Parathyroid adenoma (tissue), 2 donors: Measurements from ENCODE around the gene DLX2.
A peak's percentile ranks its signal among the peaks of the same experiment; 100 is the strongest.

Experiments
- H2AFZ ChIP-seq: fragments of 300-600 bp; sonication (generic); one replicate; pipeline ENCODE4 v1.7.0; 2017; ENCODE audit warnings: antibody characterized with exemption, mild to moderate bottlenecking
- H3K27ac ChIP-seq: fragments of 300-600 bp; sonication (generic); one replicate; pipeline ENCODE4 v1.7.0; 2017
- H3K27me3 ChIP-seq: fragments of 300-600 bp; sonication (generic); one replicate; pipeline ENCODE4 v1.7.0; 2017; ENCODE audit warnings: low read length; ENCODE audit not compliant: control insufficient read depth, insufficient read depth
- H3K36me3 ChIP-seq: fragments of 300-600 bp; sonication (generic); one replicate; pipeline ENCODE4 v1.7.0; 2017; ENCODE audit warnings: low read length; ENCODE audit not compliant: control insufficient read depth, insufficient read depth
- H3K4me1 ChIP-seq: fragments of 300-600 bp; sonication (generic); one replicate; pipeline ENCODE4 v1.7.0; 2017; ENCODE audit warnings: control low read depth
- H3K4me2 ChIP-seq: fragments of 300-600 bp; sonication (generic); one replicate; pipeline ENCODE4 v1.7.0; 2017; ENCODE audit warnings: low read length
- H3K4me3 ChIP-seq: fragments of 300-600 bp; sonication (generic); one replicate; pipeline ENCODE4 v1.7.0; 2017; ENCODE audit warnings: low read depth, low read length
- H3K79me2 ChIP-seq: fragments of 300-600 bp; sonication (generic); one replicate; pipeline ENCODE4 v1.7.0; 2017; ENCODE audit warnings: control low read depth
- H3K9ac ChIP-seq: fragments of 300-600 bp; sonication (generic); one replicate; pipeline ENCODE4 v1.7.0; 2017; ENCODE audit warnings: mild to moderate bottlenecking
- H3K9me3 ChIP-seq: fragments of 300-600 bp; sonication (generic); one replicate; pipeline ENCODE4 v1.7.0; 2017; ENCODE audit warnings: low read length; ENCODE audit not compliant: control insufficient read depth
- TF ChIP-seq, protein P1 (sequence below): fragments of 300-600 bp; sonication (generic); IDR thresholded peaks from one replicate; pipeline ENCODE4 v1.7.0; 2017; ENCODE audit warnings: antibody characterized with exemption, mild to moderate bottlenecking
- donor health status: primary hyperparathyroidism.

The DLX2 gene

DNA sequence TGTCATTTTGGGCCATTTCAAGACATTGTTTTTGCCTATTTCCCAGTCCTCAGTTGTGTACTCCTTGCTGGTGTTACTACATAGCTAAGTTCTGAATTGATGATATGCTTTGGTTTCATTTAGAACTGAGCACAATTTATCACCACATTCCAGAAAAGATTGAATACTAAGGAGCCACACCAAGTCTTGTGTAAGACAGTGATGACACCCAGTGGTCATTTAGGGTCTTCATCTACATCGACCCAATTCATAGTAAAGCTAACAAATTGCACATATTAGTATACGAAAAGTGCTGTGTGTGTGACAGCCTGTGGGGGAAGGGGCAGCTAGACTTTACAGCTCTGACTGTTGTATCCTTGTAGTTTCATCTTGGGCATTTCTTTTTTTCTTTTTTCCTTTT, 10.9 kb upstream of the DLX2 start:
- Histone ChIP-seq H3K4me1 (no peaks in the 10 kb centered on the region), H3K9ac (no peak overlapping the region), H3K27me3 (no peaks in the 10 kb centered on the region), H3K4me2 (no peak overlapping the region), H3K36me3 (no peaks in the 10 kb centered on the region), H2AFZ (no peak overlapping the region), H3K4me3 (no peak overlapping the region), H3K27ac (no peak overlapping the region), H3K79me2 (no peaks in the 10 kb centered on the region), H3K9me3 (no peaks in the 10 kb centered on the region)
- TF ChIP-seq, protein P1, sequence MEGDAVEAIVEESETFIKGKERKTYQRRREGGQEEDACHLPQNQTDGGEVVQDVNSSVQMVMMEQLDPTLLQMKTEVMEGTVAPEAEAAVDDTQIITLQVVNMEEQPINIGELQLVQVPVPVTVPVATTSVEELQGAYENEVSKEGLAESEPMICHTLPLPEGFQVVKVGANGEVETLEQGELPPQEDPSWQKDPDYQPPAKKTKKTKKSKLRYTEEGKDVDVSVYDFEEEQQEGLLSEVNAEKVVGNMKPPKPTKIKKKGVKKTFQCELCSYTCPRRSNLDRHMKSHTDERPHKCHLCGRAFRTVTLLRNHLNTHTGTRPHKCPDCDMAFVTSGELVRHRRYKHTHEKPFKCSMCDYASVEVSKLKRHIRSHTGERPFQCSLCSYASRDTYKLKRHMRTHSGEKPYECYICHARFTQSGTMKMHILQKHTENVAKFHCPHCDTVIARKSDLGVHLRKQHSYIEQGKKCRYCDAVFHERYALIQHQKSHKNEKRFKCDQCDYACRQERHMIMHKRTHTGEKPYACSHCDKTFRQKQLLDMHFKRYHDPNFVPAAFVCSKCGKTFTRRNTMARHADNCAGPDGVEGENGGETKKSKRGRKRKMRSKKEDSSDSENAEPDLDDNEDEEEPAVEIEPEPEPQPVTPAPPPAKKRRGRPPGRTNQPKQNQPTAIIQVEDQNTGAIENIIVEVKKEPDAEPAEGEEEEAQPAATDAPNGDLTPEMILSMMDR = peak; percentile 34

DNA sequence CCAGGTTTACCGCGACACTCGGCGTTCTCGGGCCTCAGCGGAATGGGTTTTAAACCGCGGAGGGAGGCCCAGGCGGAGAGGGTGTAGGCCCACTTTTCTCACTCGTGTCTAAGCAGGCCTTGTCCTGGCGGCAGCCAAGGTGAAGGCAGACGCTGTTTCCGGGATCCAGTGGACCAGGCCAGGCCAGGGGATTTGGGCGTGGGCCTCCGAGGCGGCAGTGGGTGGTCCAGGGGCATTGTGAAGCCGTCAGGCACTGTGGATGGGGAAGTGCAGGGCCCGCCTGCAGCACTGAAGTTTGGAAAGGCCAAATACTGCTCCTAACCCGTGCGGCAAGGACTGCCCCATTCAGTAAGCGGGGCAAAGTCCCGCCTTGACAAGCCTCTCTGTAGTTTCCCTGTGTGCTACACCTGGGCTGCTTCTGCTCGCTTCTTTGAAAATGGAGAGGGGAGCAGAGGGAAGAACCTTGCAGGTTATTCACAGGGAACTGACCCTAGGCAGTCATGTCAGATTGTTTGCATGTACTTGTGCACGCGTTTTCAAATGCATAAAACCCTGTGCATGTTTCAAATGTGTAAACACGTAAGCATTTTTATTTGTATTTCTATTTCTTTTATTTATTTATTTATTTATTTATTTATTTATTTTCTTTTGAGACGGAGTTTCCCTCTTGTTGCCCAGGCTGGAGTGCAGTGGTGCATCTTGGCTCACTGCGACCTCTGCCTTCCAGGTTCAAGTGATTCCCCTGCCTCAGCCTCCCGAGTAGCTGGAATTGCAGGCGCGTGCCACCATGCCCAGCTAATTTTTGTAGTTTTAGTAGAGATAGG, 7.5 kb upstream of the DLX2 start:
- Histone ChIP-seq H3K4me3 (no peak overlapping the region), H3K27me3 (peaks cover 11% of the 10 kb centered on the region), H3K4me2 (no peak overlapping the region), H3K36me3 (no peaks in the 10 kb centered on the region), H3K79me2 (no peaks in the 10 kb centered on the region), H3K4me1 (no peaks in the 10 kb centered on the region), H2AFZ (no peak overlapping the region), H3K27ac (no peak overlapping the region), H3K9me3 (no peaks in the 10 kb centered on the region), H3K9ac (no peak overlapping the region)
- TF ChIP-seq, protein P1 = no peak

DNA sequence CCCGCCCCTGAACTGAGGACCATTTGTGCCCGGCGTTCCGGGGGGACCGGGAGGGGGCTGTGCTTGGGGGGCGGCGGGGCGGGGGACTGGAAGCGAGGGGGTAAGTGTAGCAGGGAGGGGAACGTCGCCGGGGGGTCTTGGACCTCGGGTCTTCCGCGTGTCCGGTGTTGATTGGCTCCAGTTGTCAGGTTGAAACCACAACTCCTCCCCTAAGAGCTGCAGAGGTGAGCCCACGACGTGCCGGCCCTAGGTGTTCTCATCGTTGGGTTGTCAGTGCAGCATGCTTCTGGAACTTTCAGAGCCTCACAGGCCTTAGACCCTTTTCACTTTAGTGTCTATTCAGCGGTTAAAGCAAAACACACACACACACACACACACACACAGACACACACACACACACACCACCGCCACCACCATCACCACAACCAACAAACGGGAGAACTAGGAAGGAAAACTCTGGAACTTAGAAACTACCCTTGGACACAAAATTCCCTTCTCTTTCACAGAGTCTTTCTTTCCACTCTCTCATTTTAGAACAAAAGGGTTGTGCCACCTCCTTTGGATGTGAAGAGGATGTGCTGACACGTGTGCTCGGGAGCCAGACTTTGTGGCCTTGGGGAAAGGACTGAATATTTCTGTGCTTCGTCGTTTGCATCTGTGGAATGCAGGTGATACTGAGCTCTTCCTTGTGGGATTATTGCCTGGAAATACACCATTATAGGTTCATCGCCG, 6.7 kb upstream of the DLX2 start:
- peaks cover 11% of the 10 kb centered on the region for H3K27me3 ChIP-seq
- H3K4me3 ChIP-seq = no peak overlapping the region
- TF ChIP-seq, protein P1 = no peak
- no peak overlapping the region for H3K4me2 ChIP-seq
- H3K79me2 ChIP-seq = no peaks in the 10 kb centered on the region
- H3K9ac ChIP-seq = no peak overlapping the region
- H3K4me1 ChIP-seq = no peaks in the 10 kb centered on the region
- no peaks in the 10 kb centered on the region for H3K9me3 ChIP-seq
- H2AFZ ChIP-seq = no peak overlapping the region
- no peak overlapping the region for H3K27ac ChIP-seq
- no peaks in the 10 kb centered on the region for H3K36me3 ChIP-seq

DNA sequence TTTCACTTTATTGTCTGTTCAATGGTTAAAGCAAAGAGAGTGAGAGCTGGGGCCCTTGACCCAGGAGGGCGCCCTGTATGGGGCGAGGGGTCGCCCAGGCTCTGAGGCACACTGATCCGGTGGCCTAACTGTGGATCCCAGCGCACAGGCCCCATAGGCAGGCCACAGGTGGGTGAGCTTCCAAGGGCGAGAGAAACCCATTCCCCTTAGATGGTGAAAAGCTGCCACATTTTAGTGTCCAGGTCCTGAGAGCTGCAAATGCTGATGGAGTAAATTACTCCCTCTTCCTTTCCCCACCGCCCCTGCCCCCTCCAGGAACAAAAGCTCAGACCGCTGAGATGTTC, 5.9 kb upstream of the DLX2 start:
- peaks cover 11% of the 10 kb centered on the region for H3K27me3 ChIP-seq
- no peaks in the 10 kb centered on the region for H3K9me3 ChIP-seq
- no peak overlapping the region for H3K4me2 ChIP-seq
- H3K27ac ChIP-seq = no peak overlapping the region
- no peak overlapping the region for H3K9ac ChIP-seq
- no peak overlapping the region for H2AFZ ChIP-seq
- H3K4me1 ChIP-seq = no peaks in the 10 kb centered on the region
- H3K36me3 ChIP-seq = no peaks in the 10 kb centered on the region
- no peak overlapping the region for H3K4me3 ChIP-seq
- TF ChIP-seq, protein P1 = no peak
- no peaks in the 10 kb centered on the region for H3K79me2 ChIP-seq
